ENCODE results near the gene HOXA9.

Gene HOXA9

DNA sequence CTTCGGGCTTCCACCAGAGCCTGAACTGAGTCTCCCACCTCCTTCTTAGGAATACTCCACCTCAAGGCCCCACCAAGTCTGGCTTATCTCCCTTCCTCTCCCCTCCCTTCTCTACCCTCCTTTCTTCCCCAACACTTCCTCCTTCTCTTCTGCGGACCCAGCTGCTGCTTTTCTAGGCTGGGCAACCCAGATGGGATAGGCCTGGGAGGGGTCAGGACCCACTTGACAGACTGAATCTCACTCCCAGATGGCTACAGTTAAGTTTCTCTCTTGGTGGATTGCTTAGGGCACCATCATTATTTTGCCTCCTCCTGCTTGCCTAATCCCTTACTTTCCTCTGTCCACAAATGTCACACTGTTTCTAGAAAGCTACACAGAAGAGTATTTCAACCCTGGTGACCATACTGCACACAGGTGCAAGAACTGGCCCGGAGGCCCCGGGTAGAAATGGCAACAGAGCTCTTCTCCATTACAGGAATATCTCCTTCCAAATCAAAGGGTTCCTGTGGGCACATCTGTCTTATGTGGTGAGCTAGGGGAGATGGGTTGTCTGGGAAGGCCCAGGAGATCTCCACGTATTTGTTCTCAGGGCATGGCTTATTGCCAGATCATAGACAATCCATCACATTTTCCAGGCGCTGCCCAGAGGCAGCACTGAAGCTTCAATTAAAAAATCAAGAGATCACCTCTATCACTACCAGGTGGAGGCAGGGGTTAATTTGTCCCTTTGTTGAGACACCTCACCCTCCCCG lies 24.8 kb upstream of the HOXA9 start:
- peaks cover 14% of the 10 kb centered on the region for H3K27me3 ChIP-seq (replicated peaks; ENCODE audit: control insufficient read depth, insufficient read depth, low read length)
- H3K4me3 ChIP-seq (replicated peaks; ENCODE audit: low read depth, low read length) = no peak overlapping the region
- TF ChIP-seq, protein P1, sequence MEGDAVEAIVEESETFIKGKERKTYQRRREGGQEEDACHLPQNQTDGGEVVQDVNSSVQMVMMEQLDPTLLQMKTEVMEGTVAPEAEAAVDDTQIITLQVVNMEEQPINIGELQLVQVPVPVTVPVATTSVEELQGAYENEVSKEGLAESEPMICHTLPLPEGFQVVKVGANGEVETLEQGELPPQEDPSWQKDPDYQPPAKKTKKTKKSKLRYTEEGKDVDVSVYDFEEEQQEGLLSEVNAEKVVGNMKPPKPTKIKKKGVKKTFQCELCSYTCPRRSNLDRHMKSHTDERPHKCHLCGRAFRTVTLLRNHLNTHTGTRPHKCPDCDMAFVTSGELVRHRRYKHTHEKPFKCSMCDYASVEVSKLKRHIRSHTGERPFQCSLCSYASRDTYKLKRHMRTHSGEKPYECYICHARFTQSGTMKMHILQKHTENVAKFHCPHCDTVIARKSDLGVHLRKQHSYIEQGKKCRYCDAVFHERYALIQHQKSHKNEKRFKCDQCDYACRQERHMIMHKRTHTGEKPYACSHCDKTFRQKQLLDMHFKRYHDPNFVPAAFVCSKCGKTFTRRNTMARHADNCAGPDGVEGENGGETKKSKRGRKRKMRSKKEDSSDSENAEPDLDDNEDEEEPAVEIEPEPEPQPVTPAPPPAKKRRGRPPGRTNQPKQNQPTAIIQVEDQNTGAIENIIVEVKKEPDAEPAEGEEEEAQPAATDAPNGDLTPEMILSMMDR (IDR thresholded peaks at IDR 0.05; ENCODE audit: insufficient read depth, low read length, poor library complexity, severe bottlenecking) = no peak
- no peak for DNase-seq (ENCODE audit: extremely low read depth, insufficient read length)
- no peaks in the 10 kb centered on the region for H3K36me3 ChIP-seq (ENCODE audit: control insufficient read depth, insufficient read depth, low read length)

DNA sequence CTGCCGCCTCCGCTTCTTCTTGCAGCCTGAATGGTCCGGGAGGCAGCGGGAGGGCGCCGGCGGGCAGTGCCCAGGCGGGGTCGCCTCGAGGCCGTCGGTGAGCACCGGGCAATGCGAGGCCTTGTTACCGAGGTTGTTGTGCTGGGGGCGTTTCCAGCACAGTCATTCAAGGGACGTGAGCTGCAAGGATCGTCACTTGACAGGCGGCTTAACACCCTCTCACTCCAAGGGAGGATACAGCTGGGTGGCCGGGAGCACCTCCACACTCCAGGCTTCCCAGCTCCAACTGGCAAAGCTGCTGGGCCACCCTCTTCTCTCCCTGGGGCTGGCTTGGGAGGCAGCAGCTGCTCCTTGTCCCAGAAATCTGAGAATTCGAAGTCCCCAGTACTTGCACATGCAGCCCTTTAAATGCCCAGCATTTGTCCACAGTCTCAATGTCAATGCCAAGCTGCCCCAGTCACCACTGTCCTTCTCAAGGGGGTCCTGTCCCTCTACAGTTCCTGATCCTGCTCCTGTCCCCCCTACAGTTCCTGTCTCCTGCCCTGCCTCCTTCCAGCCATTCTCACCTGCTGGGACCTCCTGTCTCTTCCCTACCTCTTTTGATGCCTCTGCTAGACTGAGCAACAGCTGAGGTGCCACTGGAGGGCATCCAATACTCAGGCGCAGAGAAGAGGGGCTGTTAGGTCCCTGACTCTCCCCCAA lies 24.1 kb upstream of the HOXA9 start:
- no peak for DNase-seq (ENCODE audit: extremely low read depth, insufficient read length)
- Histone ChIP-seq H3K4me3 (replicated peaks; ENCODE audit: low read depth, low read length) (no peak overlapping the region), H3K36me3 (ENCODE audit: control insufficient read depth, insufficient read depth, low read length) (no peaks in the 10 kb centered on the region), H3K27me3 (replicated peaks; ENCODE audit: control insufficient read depth, insufficient read depth, low read length) (peaks cover 14% of the 10 kb centered on the region)
- TF ChIP-seq, protein P1 (IDR thresholded peaks at IDR 0.05; ENCODE audit: insufficient read depth, low read length, poor library complexity, severe bottlenecking) = no peak

DNA sequence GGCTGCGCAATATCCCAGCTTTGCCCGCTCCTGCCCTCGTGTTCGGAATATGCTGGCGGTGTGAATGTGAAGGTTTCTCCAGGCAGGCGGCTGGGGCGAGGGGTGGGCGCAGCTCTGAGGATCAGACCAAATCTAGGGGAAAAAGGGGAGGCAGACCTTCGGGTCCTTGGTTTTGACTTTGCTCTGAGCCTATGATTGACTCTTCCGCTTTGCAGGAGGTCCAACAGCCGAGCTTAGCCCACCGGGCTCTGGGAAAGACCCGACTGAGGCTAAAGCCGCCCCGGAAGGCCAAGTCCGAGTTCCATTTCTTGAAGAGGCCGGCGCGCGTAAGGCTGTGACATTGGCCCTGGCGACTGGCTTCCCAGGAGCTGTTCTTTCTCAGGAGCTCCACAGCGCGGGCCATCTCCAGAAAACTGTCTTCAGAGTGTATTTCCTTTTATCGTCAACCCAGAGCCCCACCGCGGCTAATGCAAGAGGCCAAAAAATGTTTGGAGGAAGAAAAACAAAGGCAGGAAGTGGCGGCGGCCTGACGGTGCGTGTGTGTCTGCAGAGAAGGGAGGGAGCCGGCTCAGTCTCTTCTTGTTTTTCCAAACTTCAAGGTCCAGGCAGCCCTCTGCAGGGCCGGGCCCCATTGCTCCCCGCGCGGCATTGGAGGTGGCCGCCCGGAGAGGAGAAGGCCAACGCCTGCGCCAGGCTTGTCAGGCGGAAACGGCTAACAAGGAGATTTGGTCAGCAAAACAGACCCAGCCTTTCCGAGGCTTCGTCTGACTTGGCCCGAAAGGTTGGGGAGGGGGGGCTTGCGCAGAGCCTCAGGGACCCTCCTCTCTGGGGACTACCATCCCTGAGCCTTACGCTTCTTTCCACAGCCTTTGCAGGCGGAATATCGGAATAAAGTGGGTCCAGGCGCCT lies 23.3 kb upstream of the HOXA9 start:
- Histone ChIP-seq H3K27me3 (replicated peaks; ENCODE audit: control insufficient read depth, insufficient read depth, low read length) (peaks cover 11% of the 10 kb centered on the region), H3K4me3 (replicated peaks; ENCODE audit: low read depth, low read length) (no peak overlapping the region), H3K36me3 (ENCODE audit: control insufficient read depth, insufficient read depth, low read length) (no peaks in the 10 kb centered on the region)
- TF ChIP-seq, protein P1 (IDR thresholded peaks at IDR 0.05; ENCODE audit: insufficient read depth, low read length, poor library complexity, severe bottlenecking) = no peak
- no peak for DNase-seq (ENCODE audit: extremely low read depth, insufficient read length)

DNA sequence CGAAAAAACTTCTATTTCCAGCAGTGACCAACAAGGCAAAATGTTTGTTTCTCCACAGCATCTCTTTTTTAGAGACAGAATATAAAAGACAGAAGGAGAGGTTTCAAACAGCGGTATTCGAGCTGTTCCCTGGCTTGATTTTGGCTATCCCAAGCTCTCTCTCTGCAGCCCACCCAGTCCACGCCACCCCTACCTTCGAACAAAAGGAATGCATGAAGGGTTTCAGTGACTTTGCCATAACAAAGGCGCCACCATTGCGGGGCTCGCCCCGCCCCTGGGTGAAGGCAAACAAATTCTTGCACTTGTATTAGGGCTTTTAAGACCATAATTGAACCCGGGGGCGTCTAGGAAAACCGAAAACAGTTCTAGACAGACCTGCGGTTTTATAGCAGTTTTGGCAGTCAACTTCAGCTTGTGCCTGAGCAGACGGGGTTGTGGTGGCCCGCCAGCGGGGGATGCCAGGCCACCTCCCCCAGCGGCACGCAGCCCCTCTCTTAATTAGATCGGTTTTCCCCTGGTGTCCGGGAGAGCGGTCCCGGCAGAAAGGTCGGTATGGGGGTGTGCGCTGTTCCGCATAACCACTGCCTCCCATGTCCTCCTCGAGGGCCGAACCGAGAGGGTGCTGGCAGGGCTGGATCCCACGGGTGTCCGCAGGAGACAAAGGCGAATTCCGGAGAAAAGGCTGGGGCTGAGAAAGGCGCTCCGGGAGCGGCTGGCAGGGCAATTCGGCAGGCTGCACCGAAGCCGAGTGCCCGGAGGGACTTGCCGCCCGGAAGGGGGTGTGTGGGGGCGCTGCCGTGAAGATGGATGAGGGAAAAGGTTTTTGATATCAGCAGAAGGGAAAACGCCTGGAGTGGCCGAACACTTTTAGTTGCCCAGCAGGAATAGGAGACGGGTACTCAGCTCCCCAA lies 22.4 kb upstream of the HOXA9 start:
- no peak for DNase-seq (ENCODE audit: extremely low read depth, insufficient read length)
- Histone ChIP-seq H3K36me3 (ENCODE audit: control insufficient read depth, insufficient read depth, low read length) (no peaks in the 10 kb centered on the region), H3K27me3 (replicated peaks; ENCODE audit: control insufficient read depth, insufficient read depth, low read length) (peaks cover 13% of the 10 kb centered on the region), H3K4me3 (replicated peaks; ENCODE audit: low read depth, low read length) (no peak overlapping the region)
- TF ChIP-seq, protein P1 (IDR thresholded peaks at IDR 0.05; ENCODE audit: insufficient read depth, low read length, poor library complexity, severe bottlenecking) = no peak

All from GM06990 (cell line).